K562 (cell line): ENCODE results near the gene PGBD1. TPM values are rescaled to one million over a fixed set of nuclear protein-coding genes. Genes with fewer than 3 reads are reported as not detected.

Experiments
- ARID1B ChIP-seq: fragments of 450-650 bp; IDR thresholded peaks from 2 replicates; pipeline ENCODE4 v1.6.1; 2016; ENCODE audit warnings: antibody characterized with exemption, mild to moderate bottlenecking, inconsistent platforms
- BACH1 ChIP-seq: fragments of 200-800 bp; sonication (Bioruptor generic); IDR thresholded peaks from 2 replicates; pipeline ENCODE4 v1.6.1; 2016; ENCODE audit warnings: missing genetic modification characterization, missing compliant biosample characterization
- CREB3 ChIP-seq: fragments of 450-650 bp; conservative IDR thresholded peaks from 2 replicates; pipeline ENCODE4 v1.6.1; 2016; ENCODE audit warnings: missing genetic modification characterization, low read depth, mild to moderate bottlenecking, missing compliant biosample characterization, moderate library complexity
- CTBP1 ChIP-seq: fragments of 450-650 bp; IDR thresholded peaks from 2 replicates; pipeline ENCODE4 v1.6.1; 2016; ENCODE audit warnings: borderline replicate concordance
- FOXJ2 ChIP-seq: fragments of 200-800 bp; sonication (Bioruptor generic); IDR thresholded peaks from 2 replicates; pipeline ENCODE4 v1.6.1; 2016; ENCODE audit warnings: missing genetic modification characterization, missing compliant biosample characterization
- MYC ChIP-seq, 2 experiments: fragments of 250-450 bp in 1 of 2; sonication (Bioruptor Pico) in 1 of 2; IDR thresholded peaks; 2 replicates each; pipeline versions ENCODE4 v1.5.1 to v1.6.1; 2012 to 2021; ENCODE audit warnings: low read depth in 2 of 2, borderline replicate concordance in 1 of 2, improper control_type of control experiment in 1 of 2, low read length in 1 of 2, mild to moderate bottlenecking in 1 of 2, moderate library complexity in 1 of 2
- NR2F6 ChIP-seq: fragments of 450-650 bp; formaldehyde crosslinking; IDR thresholded peaks from 2 replicates; pipeline ENCODE4 v1.4.0; 2020; ENCODE audit warnings: mild to moderate bottlenecking
- PRDM10 ChIP-seq: fragments of 450-650 bp; IDR thresholded peaks from 2 replicates; pipeline ENCODE4 v1.6.1; 2018; ENCODE audit not compliant: partially characterized antibody
- PYGO2 ChIP-seq: fragments of 450-650 bp; IDR thresholded peaks from 2 replicates; pipeline ENCODE4 v1.6.1; 2016; ENCODE audit warnings: mild to moderate bottlenecking, missing genetic modification characterization, moderate library complexity, missing compliant biosample characterization
- SIN3A ChIP-seq, 2 experiments: fragments of 150-350 bp in 1 of 2; IDR thresholded peaks; 2 replicates each; pipeline ENCODE4 v1.6.1; 2011 to 2016; ENCODE audit warnings: borderline replicate concordance in 2 of 2, low read depth in 2 of 2, low read length in 2 of 2, mild to moderate bottlenecking in 2 of 2, moderate library complexity in 2 of 2; ENCODE audit not compliant: control insufficient read depth in 1 of 2
- SNIP1 ChIP-seq: fragments of 450-650 bp; IDR thresholded peaks from 2 replicates; pipeline ENCODE4 v1.7.1; 2017; ENCODE audit warnings: low read depth, mild to moderate bottlenecking
- ZC3H4 ChIP-seq: sonication (generic); formaldehyde crosslinking; IDR thresholded peaks from 2 replicates; pipeline ENCODE4 v1.9.0; 2021; ENCODE audit warnings: missing genetic modification reagents, borderline replicate concordance
- ZEB2 ChIP-seq: fragments of 450-650 bp; IDR thresholded peaks from 2 replicates; pipeline ENCODE4 v1.6.1; 2016
- ZNF12 ChIP-seq: sonication (generic); formaldehyde crosslinking; IDR thresholded peaks from 2 replicates; pipeline ENCODE4 v1.4.0; 2020; ENCODE audit warnings: mild to moderate bottlenecking, missing genetic modification reagents
- ZNF589 ChIP-seq: fragments of 200-800 bp; sonication (Bioruptor generic); IDR thresholded peaks from 2 replicates; pipeline ENCODE4 v1.6.1; 2016; ENCODE audit warnings: low read depth, missing genetic modification characterization, missing compliant biosample characterization
- ZNF75A ChIP-seq: fragments of 450-650 bp; formaldehyde crosslinking; IDR thresholded peaks from 2 replicates; pipeline ENCODE4 v1.4.0; 2020; ENCODE audit warnings: mild to moderate bottlenecking
- ZNF79 ChIP-seq: fragments of 250-450 bp; sonication (Bioruptor Pico); IDR thresholded peaks from 2 replicates; pipeline ENCODE4 v1.4.0; 2020; ENCODE audit warnings: low read depth, mild to moderate bottlenecking, moderate library complexity
- polyA plus RNA-seq, 8 experiments: library from polyadenylated mRNA; depleted of rRNA in 4 of 8; stranded (reverse) in 5 of 8; unstranded in 3 of 8; fragments of >200 nt; fragmentation: Nextera tagmentation in 2 of 8; fragmentation: Illumina TruSeq in 1 of 8; extraction: Ambion mirVana in 2 of 8; extraction: Trizol in 1 of 8; gene quantifications; 2 replicates each; pipeline versions ENCODE4 v1.2.1 to v1.2.3, GENCODE V29; 2011 to 2014; ENCODE audit warnings: inconsistent platforms in 1 of 8, missing spikeins in 1 of 8
- total RNA-seq, 7 experiments: library from RNA; depleted of rRNA in 6 of 7; stranded (reverse); fragments of >200 nt in 6 of 7; fragmentation: Illumina TruSeq in 2 of 7; extraction: Trizol in 2 of 7; gene quantifications; 2 replicates each; pipeline versions ENCODE4 v1.2.1 to v1.2.3, GENCODE V29; 2011 to 2021; ENCODE audit warnings: low replicate concordance in 1 of 7
- TF ChIP-seq, protein P1 (sequence below): sonication (generic); formaldehyde crosslinking; IDR thresholded peaks from 2 replicates; pipeline ENCODE4 v1.8.0; 2023; ENCODE audit warnings: mild to moderate bottlenecking, missing genetic modification reagents

The PGBD1 gene
- total and polyA plus RNA-seq, 9 of the 15 experiments (the other 6 are each of a cell fraction or from before 2014, with no cell fraction given) = 3.3 to 9.0 (median 7.3) TPM

GRCh38 chr6:28349892-28350737, 68.7 kb downstream of the PGBD1 start, which contains the start of gene ZKSCAN3 (continued):
- TF ChIP-seq CREB3 = 0 out of 2 replicates have a peak, but pooled peaks have one; percentile 29
- TF ChIP-seq, protein P1, sequence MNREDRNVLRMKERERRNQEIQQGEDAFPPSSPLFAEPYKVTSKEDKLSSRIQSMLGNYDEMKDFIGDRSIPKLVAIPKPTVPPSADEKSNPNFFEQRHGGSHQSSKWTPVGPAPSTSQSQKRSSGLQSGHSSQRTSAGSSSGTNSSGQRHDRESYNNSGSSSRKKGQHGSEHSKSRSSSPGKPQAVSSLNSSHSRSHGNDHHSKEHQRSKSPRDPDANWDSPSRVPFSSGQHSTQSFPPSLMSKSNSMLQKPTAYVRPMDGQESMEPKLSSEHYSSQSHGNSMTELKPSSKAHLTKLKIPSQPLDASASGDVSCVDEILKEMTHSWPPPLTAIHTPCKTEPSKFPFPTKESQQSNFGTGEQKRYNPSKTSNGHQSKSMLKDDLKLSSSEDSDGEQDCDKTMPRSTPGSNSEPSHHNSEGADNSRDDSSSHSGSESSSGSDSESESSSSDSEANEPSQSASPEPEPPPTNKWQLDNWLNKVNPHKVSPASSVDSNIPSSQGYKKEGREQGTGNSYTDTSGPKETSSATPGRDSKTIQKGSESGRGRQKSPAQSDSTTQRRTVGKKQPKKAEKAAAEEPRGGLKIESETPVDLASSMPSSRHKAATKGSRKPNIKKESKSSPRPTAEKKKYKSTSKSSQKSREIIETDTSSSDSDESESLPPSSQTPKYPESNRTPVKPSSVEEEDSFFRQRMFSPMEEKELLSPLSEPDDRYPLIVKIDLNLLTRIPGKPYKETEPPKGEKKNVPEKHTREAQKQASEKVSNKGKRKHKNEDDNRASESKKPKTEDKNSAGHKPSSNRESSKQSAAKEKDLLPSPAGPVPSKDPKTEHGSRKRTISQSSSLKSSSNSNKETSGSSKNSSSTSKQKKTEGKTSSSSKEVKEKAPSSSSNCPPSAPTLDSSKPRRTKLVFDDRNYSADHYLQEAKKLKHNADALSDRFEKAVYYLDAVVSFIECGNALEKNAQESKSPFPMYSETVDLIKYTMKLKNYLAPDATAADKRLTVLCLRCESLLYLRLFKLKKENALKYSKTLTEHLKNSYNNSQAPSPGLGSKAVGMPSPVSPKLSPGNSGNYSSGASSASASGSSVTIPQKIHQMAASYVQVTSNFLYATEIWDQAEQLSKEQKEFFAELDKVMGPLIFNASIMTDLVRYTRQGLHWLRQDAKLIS (CRISPR knock-in tag) = no peak
- peak; percentile 78 for TF ChIP-seq ARID1B
- no peak for TF ChIP-seq ZC3H4 (CRISPR knock-in tag)
- peak; percentile 82; the same call in 1 of the 2 replicates for TF ChIP-seq ZEB2
- TF ChIP-seq MYC (IDR thresholded peaks at IDR 0.05; ENCODE audit: low read depth, low read length) = peak; percentile 76
- TF ChIP-seq MYC (CRISPR knock-in tag; IDR thresholded peaks at IDR 0.05; ENCODE audit: borderline replicate concordance, low read depth) = peak; percentile 30; the same call in 1 of the 2 replicates
- TF ChIP-seq CTBP1 = peak; percentile 88
- 0 out of 2 replicates have a peak, but pooled peaks have one; percentile 33 for TF ChIP-seq ZNF589 (CRISPR knock-in tag)
- peak in 1 of 2 experiments; percentile 68; a peak in 1 of 4 replicates for TF ChIP-seq SIN3A (IDR thresholded peaks at IDR 0.05; ENCODE audit: borderline replicate concordance in 2 of 2, control insufficient read depth in 1 of 2, low read depth in 2 of 2, low read length in 2 of 2)
- TF ChIP-seq ZNF75A (CRISPR knock-in tag) = no peak
- peak; percentile 88 for TF ChIP-seq FOXJ2
- TF ChIP-seq PYGO2 = no peak
- no peak; the same call in 1 of the 2 replicates for TF ChIP-seq ZNF12
- no peak for TF ChIP-seq BACH1 (tag)
- peak; percentile 63; the same call in 1 of the 2 replicates for TF ChIP-seq NR2F6 (CRISPR knock-in tag)
- no peak for TF ChIP-seq ZNF79
- TF ChIP-seq PRDM10 = peak; percentile 86
- TF ChIP-seq SNIP1 = peak; percentile 85
